H1 (cell line): ENCODE measurements around the gene ARHGAP21. TPM values are rescaled to one million over a fixed set of nuclear protein-coding genes. Genes with fewer than 3 reads are reported as not detected.

Source experiments
- CTCF ChIA-PET: fragments of 300-600 bp; sonication (Branson Sonifier 250); formaldehyde crosslinking; loops from one replicate; lab custom pipeline; 2021; ENCODE audit not compliant: partially characterized antibody; lab: Charles Lee
- POLR2A ChIA-PET: fragments of 300-600 bp; sonication (Branson Sonifier 250); formaldehyde crosslinking; loops from one replicate; lab custom pipeline; 2021; ENCODE audit warnings: inconsistent platforms; ENCODE audit not compliant: partially characterized antibody; lab: Charles Lee
- DNase-seq, 2 experiments: peaks; one replicate each; pipeline versions ENCODE4 v3.0.0 to v3.0.0-alpha.2; 2010 to 2022; ENCODE audit warnings: low spot score in 2 of 2, low read depth in 1 of 2, mixed read lengths in 1 of 2
- FAIRE-seq: peaks from 2 replicates; lab custom pipeline; 2011; peaks lifted over from hg19 to GRCh38; lab: Jason Lieb, UNC
- H2AFZ ChIP-seq: 2 replicates; pipeline ENCODE4 v1.8.1; 2012; ENCODE audit warnings: low read length, inconsistent platforms
- H2AK5ac ChIP-seq: 2 replicates; pipeline ENCODE4 v1.6.1; 2013; ENCODE audit warnings: low read depth, low read length
- H2BK120ac ChIP-seq: replicated peaks from 2 replicates; pipeline ENCODE3; 2013; ENCODE audit warnings: low read depth, low read length, inconsistent platforms
- H2BK12ac ChIP-seq: 2 replicates; pipeline ENCODE4 v1.6.1; 2013; ENCODE audit warnings: low read depth, low read length
- H2BK15ac ChIP-seq: 2 replicates; pipeline ENCODE4 v1.6.1; 2013; ENCODE audit warnings: low read length
- H2BK20ac ChIP-seq: 2 replicates; pipeline ENCODE4 v1.6.1; 2013; ENCODE audit warnings: low read length
- H2BK5ac ChIP-seq: 2 replicates; pipeline ENCODE4 v1.6.1; 2013; ENCODE audit warnings: low read depth, low read length
- H3K14ac ChIP-seq: 2 replicates; pipeline ENCODE4 v1.6.1; 2013; ENCODE audit warnings: inconsistent platforms; ENCODE audit not compliant: insufficient read length
- H3K18ac ChIP-seq: 2 replicates; pipeline ENCODE4 v1.6.1; 2013; ENCODE audit warnings: low read length; ENCODE audit errors: extremely low read depth
- H3K23ac ChIP-seq: 2 replicates; pipeline ENCODE4 v1.6.1; 2013; ENCODE audit warnings: inconsistent platforms; ENCODE audit not compliant: insufficient read length
- H3K23me2 ChIP-seq: 2 replicates; pipeline ENCODE4 v1.6.1; 2013; ENCODE audit warnings: low read depth, low read length
- H3K27ac ChIP-seq: 2 replicates; pipeline ENCODE4 v1.6.1; 2011; ENCODE audit warnings: low read depth, low read length, inconsistent platforms
- H3K27me3 ChIP-seq, 4 experiments: replicated peaks in 1 of 4; 1 replicate in 1 of 4; 2 replicates in 3 of 4; pipeline versions ENCODE4 v1.6.1 to v1.8.1; 2011 to 2013; ENCODE audit warnings: low read length in 3 of 4, mild to moderate bottlenecking in 3 of 4, inconsistent platforms in 2 of 4, mixed read lengths in 2 of 4, moderate library complexity in 1 of 4; ENCODE audit not compliant: control insufficient read depth in 3 of 4, insufficient read depth in 3 of 4; ENCODE audit errors: extremely low read depth in 1 of 4
- H3K36me3 ChIP-seq, 4 experiments: 2 replicates each; pipeline versions ENCODE4 v1.6.1 to v1.8.1; 2011 to 2013; ENCODE audit warnings: mild to moderate bottlenecking in 4 of 4, low read length in 3 of 4, moderate library complexity in 2 of 4, control low read depth in 1 of 4, inconsistent platforms in 1 of 4; ENCODE audit not compliant: insufficient read depth in 4 of 4, control insufficient read depth in 2 of 4
- H3K4ac ChIP-seq: replicated peaks from 2 replicates; pipeline ENCODE3; 2013; ENCODE audit warnings: low read length, low read depth, mixed read lengths, inconsistent platforms; ENCODE audit not compliant: insufficient read length
- H3K4me1 ChIP-seq, 4 experiments: replicated peaks in 1 of 4; 1 replicate in 1 of 4; 2 replicates in 3 of 4; pipeline versions ENCODE4 v1.6.1 to v1.8.1; 2011 to 2013; ENCODE audit warnings: low read length in 3 of 4, inconsistent platforms in 2 of 4, mixed read lengths in 1 of 4; ENCODE audit not compliant: insufficient read depth in 4 of 4, control insufficient read depth in 3 of 4
- H3K4me2 ChIP-seq, 2 experiments: 2 replicates each; pipeline versions ENCODE4 v1.6.1 to v1.8.1; 2011 to 2013; ENCODE audit warnings: low read depth in 2 of 2, low read length in 2 of 2, control low read depth in 1 of 2, inconsistent platforms in 1 of 2, mild to moderate bottlenecking in 1 of 2; ENCODE audit not compliant: insufficient read depth in 1 of 2
- H3K4me3 ChIP-seq, 4 experiments: fragments of 200-600, 300-600 bp in 1 of 4; sonication (generic), shearing (Covaris generic), sonication (Bioruptor Twin) in 1 of 4; 2 replicates each; pipeline versions ENCODE4 v1.5.1 to v1.8.1; 2011 to 2016; ENCODE audit warnings: low read length in 4 of 4, low read depth in 3 of 4, control low read depth in 2 of 4, inconsistent platforms in 2 of 4, mild to moderate bottlenecking in 2 of 4, mixed read lengths in 1 of 4, moderate library complexity in 1 of 4; ENCODE audit not compliant: insufficient read depth in 2 of 4; ENCODE audit errors: extremely low read depth in 1 of 4
- H3K56ac ChIP-seq: replicated peaks from 2 replicates; pipeline ENCODE3; 2013; ENCODE audit warnings: low read depth, mild to moderate bottlenecking, mixed read lengths, low read length, inconsistent platforms; ENCODE audit not compliant: insufficient read length
- H3K79me1 ChIP-seq: 2 replicates; pipeline ENCODE4 v1.6.1; 2013; ENCODE audit warnings: low read depth, low read length, control low read depth
- H3K79me2 ChIP-seq, 2 experiments: 2 replicates each; pipeline versions ENCODE4 v1.6.1 to v1.8.1; 2012 to 2013; ENCODE audit warnings: low read length in 2 of 2, mild to moderate bottlenecking in 2 of 2, inconsistent platforms in 1 of 2; ENCODE audit not compliant: insufficient read depth in 2 of 2, control insufficient read depth in 1 of 2
- H3K9ac ChIP-seq, 4 experiments: replicated peaks in 1 of 4; 1 replicate in 1 of 4; 2 replicates in 3 of 4; pipeline versions ENCODE4 v1.6.1 to v1.8.1; 2011 to 2013; ENCODE audit warnings: low read depth in 3 of 4, low read length in 3 of 4, control low read depth in 2 of 4, mild to moderate bottlenecking in 2 of 4, moderate library complexity in 2 of 4, inconsistent platforms in 1 of 4; ENCODE audit errors: extremely low read depth in 1 of 4
- H3K9me3 ChIP-seq, 2 experiments: 2 replicates each; pipeline versions ENCODE4 v1.6.1 to v1.8.1; 2012 to 2013; ENCODE audit warnings: mild to moderate bottlenecking in 2 of 2, moderate library complexity in 2 of 2, control low read depth in 1 of 2, inconsistent platforms in 1 of 2, low read depth in 1 of 2, low read length in 1 of 2, mixed read lengths in 1 of 2; ENCODE audit not compliant: insufficient read depth in 2 of 2
- H4K20me1 ChIP-seq, 2 experiments: replicated peaks in 1 of 2; 2 replicates each; pipeline versions ENCODE3 to v1.8.1; 2011 to 2013; ENCODE audit warnings: inconsistent platforms in 2 of 2, low read length in 2 of 2, mild to moderate bottlenecking in 1 of 2; ENCODE audit not compliant: insufficient read depth in 2 of 2, control insufficient read depth in 1 of 2
- H4K5ac ChIP-seq: 2 replicates; pipeline ENCODE4 v1.6.1; 2013; ENCODE audit warnings: low read length, low read depth, mixed read lengths, inconsistent platforms; ENCODE audit not compliant: insufficient read length
- H4K8ac ChIP-seq: 2 replicates; pipeline ENCODE4 v1.8.0; 2013; ENCODE audit warnings: mild to moderate bottlenecking, moderate library complexity, low read length, inconsistent platforms; ENCODE audit not compliant: insufficient read depth; ENCODE audit errors: extremely low read depth
- H4K91ac ChIP-seq: replicated peaks from 2 replicates; pipeline ENCODE3; 2013; ENCODE audit warnings: low read length, mixed read lengths, inconsistent platforms; ENCODE audit not compliant: insufficient read length
- RAD21 ChIP-seq, 2 experiments: IDR thresholded peaks in 1 of 2; conservative IDR thresholded peaks in 1 of 2; 2 replicates each; pipeline ENCODE4 v1.6.1; 2011; ENCODE audit warnings: low read depth in 2 of 2, low read length in 2 of 2, improper control_type of control experiment in 1 of 2, inconsistent platforms in 1 of 2, mild to moderate bottlenecking in 1 of 2, moderate library complexity in 1 of 2
- SP4 ChIP-seq: IDR thresholded peaks from 2 replicates; pipeline ENCODE4 v1.6.1; 2012; ENCODE audit warnings: low read length, inconsistent platforms
- whole genome bisulfite sequencing, 2 experiments: shearing (Covaris generic) in 1 of 2; methylation state at CpG; one replicate each; pipeline versions ENCODE4 v1.1.6 to v1.1.7; 2013 to 2015; ENCODE audit warnings: low lambda C conversion rate in 2 of 2, mixed read lengths in 2 of 2, inconsistent platforms in 1 of 2, low coverage in 1 of 2, missing lambda C conversion rate in 1 of 2; ENCODE audit not compliant: insufficient replicate concordance in 2 of 2, insufficient coverage in 1 of 2, insufficient read length in 1 of 2; ENCODE audit errors: extremely low coverage in 1 of 2, missing lambda C conversion rate in 1 of 2; 5-methylcytosine and 5-hydroxymethylcytosine counted together
- polyA plus RNA-seq, 7 experiments: library from polyadenylated mRNA; depleted of rRNA in 3 of 7; stranded (reverse) in 5 of 7; unstranded in 2 of 7; fragments of >200 nt in 5 of 7; fragments of 200-250 nt in 2 of 7; gene quantifications; 1 replicate in 5 of 7; 2 replicates in 1 of 7; 4 replicates in 1 of 7; pipeline versions ENCODE4 v1.2.1 to v1.2.3, GENCODE V29; 2011 to 2013; ENCODE audit warnings: missing spikeins in 2 of 7, mixed read lengths in 2 of 7
- total RNA-seq: library from RNA; stranded (reverse); fragmentation: NEBNext Ultra II Directional; extraction: Animal tissue kit (Norgen Biotek cat#: 25700); gene quantifications from 2 replicates; pipeline ENCODE4 v1.2.1, GENCODE V29; 2021

Gene ARHGAP21
- total and polyA plus RNA-seq, 2 of the 8 experiments (the other 6 are each of a cell fraction or from before 2014, with no cell fraction given) = 14.4 to 35.3 TPM

- H4K20me1 ChIP-seq = no peaks in the 10 kb centered on the region
- no peak overlapping the region for H2BK20ac ChIP-seq
- no peak for FAIRE-seq
- CTCF ChIA-PET = interaction anchor here (0.6 to 1.9 kb wide), 7 partner anchors 9 to 353 kb away, joined by 3 to 6 read pairs (median 4); no protein-coding TSS in a partner anchor
- no peak overlapping the region for H3K27ac ChIP-seq
- H3K79me2 ChIP-seq = peaks cover 0 to 6% of the 10 kb centered on the region in 2 experiments; a peak in 2 of 4 replicates
- no peak overlapping the region for H2AK5ac ChIP-seq
- H3K27me3 ChIP-seq = peaks cover 0 to 8% (median 5%) of the 10 kb centered on the region in 4 experiments; a peak in 5 of 7 replicates
- H2BK12ac ChIP-seq = 0 out of 2 replicates have a peak overlapping the region, but pooled peaks have one; percentile 17
- no peak overlapping the region for H2BK15ac ChIP-seq
- H3K79me1 ChIP-seq = no peaks in the 10 kb centered on the region
- H4K8ac ChIP-seq = no peak overlapping the region
- no peak overlapping the region for H3K18ac ChIP-seq
- H3K36me3 ChIP-seq = no peaks in the 10 kb centered on the region
- no peaks in the 10 kb centered on the region for H3K9me3 ChIP-seq
- no peak overlapping the region for H4K5ac ChIP-seq
- POLR2A ChIA-PET = interaction anchor here (1.3 kb wide), 1 partner anchor 225 kb away, joined by 5 read pairs; the partner anchor contains the start of gene PRTFDC1
- H3K14ac ChIP-seq = no peak overlapping the region
- no peak overlapping the region for H3K56ac ChIP-seq
- no peak overlapping the region for H2BK5ac ChIP-seq
- H3K4me1 ChIP-seq = peaks cover under 1 to 6% (median 3%) of the 10 kb centered on the region in 4 experiments; a peak in 4 of 7 replicates
- DNase-seq = no peak
- H3K4ac ChIP-seq = no peak overlapping the region
- no peak overlapping the region for H3K23ac ChIP-seq
- H2AFZ ChIP-seq = no peak overlapping the region
- peaks cover 14% of the 10 kb centered on the region for H3K23me2 ChIP-seq
- no peak overlapping the region for H3K9ac ChIP-seq
- H4K91ac ChIP-seq = no peak overlapping the region
- WGBS, 2 experiments = 94% methylated on average over 5 of the region's 5 CpGs; no CpG with 5 or more reads in 1 of the 2 experiments
- H3K4me3 ChIP-seq = no peak overlapping the region
- no peak overlapping the region for H3K4me2 ChIP-seq
- no peak overlapping the region for H2BK120ac ChIP-seq
- TF ChIP-seq RAD21 (IDR thresholded peaks at IDR 0.05 in 1 of 2, conservative IDR thresholded peaks at IDR 0.05 in 1 of 2; ENCODE audit: low read depth in 2 of 2, low read length in 2 of 2) = no peak
- TF ChIP-seq SP4 = no peak
Observed at GRCh38 chr10:24726626-24727025, 2.9 kb upstream of the ARHGAP21 start.
